IMR-90 (cell line): ENCODE results near the gene HPN. TPM values are rescaled to one million over a fixed set of nuclear protein-coding genes. Genes with fewer than 3 reads are reported as not detected.

Experiments
- ATAC-seq: fragments of 200-7000 bp; cut with Tn5 transposase; 2 replicates; pipeline ENCODE4 v1.9.1; 2020; ENCODE audit warnings: low read depth, mild to moderate bottlenecking, moderate library complexity
- BruUV-seq: library from RNA; stranded (reverse); fragments of 400-500 nt; replicated peaks from 2 replicates; lab custom pipeline; 2021; lab: Mats Ljungman, UMichigan
- CTCF ChIA-PET: fragments of 300-600 bp; formaldehyde crosslinking; extraction: SDS; loops from one replicate; lab custom pipeline; 2021; ENCODE audit warnings: antibody characterized with exemption; lab: Yijun Ruan, JAX
- POLR2A ChIA-PET: fragments of 300-600 bp; sonication (Branson Sonifier 250); formaldehyde crosslinking; loops from one replicate; lab custom pipeline; 2022; ENCODE audit warnings: antibody characterized with exemption; ENCODE audit not compliant: unreplicated experiment; lab: Charles Lee
- DNase-seq: peaks from one replicate; pipeline ENCODE4 v3.0.0; 2013
- H2AFZ ChIP-seq: replicated peaks from 2 replicates; pipeline ENCODE3; 2013; ENCODE audit warnings: low read length, mild to moderate bottlenecking; ENCODE audit not compliant: poor library complexity
- H2AK5ac ChIP-seq: 2 replicates; pipeline ENCODE4 v1.6.1; 2013; ENCODE audit warnings: low read depth, low read length, inconsistent platforms
- H2AK9ac ChIP-seq: replicated peaks from 2 replicates; pipeline ENCODE3; 2013; ENCODE audit warnings: mild to moderate bottlenecking, low read depth, low read length, moderate library complexity; ENCODE audit not compliant: poor library complexity
- H2BK120ac ChIP-seq: 2 replicates; pipeline ENCODE4 v1.6.1; 2013; ENCODE audit warnings: low read depth, low read length, inconsistent platforms
- H2BK15ac ChIP-seq: 3 replicates; pipeline ENCODE4 v1.6.1; 2013; ENCODE audit warnings: low read depth, low read length, inconsistent platforms
- H2BK20ac ChIP-seq: 2 replicates; pipeline ENCODE4 v1.6.1; 2013; ENCODE audit warnings: low read depth, mild to moderate bottlenecking, inconsistent platforms, low read length, moderate library complexity
- H2BK5ac ChIP-seq: 2 replicates; pipeline ENCODE4 v1.6.1; 2013; ENCODE audit warnings: mild to moderate bottlenecking, low read depth, low read length, inconsistent platforms; ENCODE audit not compliant: poor library complexity, severe bottlenecking
- H3K14ac ChIP-seq: replicated peaks from 2 replicates; pipeline ENCODE4 v1.6.1; 2013; ENCODE audit warnings: low read depth, low read length, inconsistent platforms
- H3K18ac ChIP-seq: 2 replicates; pipeline ENCODE4 v1.6.1; 2013; ENCODE audit warnings: low read depth, low read length, control low read depth
- H3K23ac ChIP-seq: 2 replicates; pipeline ENCODE4 v1.6.1; 2013; ENCODE audit warnings: low read depth, low read length, inconsistent platforms
- H3K27ac ChIP-seq: 2 replicates; pipeline ENCODE4 v1.5.1; 2013; ENCODE audit warnings: mild to moderate bottlenecking, control low read depth, low read length; ENCODE audit not compliant: insufficient read depth
- H3K27me3 ChIP-seq: 2 replicates; pipeline ENCODE4 v1.6.1; 2013; ENCODE audit warnings: low read length; ENCODE audit not compliant: control insufficient read depth, insufficient read depth
- H3K36me3 ChIP-seq: 2 replicates; pipeline ENCODE4 v1.6.1; 2013; ENCODE audit warnings: low read length, mixed read lengths; ENCODE audit not compliant: control insufficient read depth, insufficient read depth
- H3K4ac ChIP-seq: 2 replicates; pipeline ENCODE4 v1.6.1; 2013; ENCODE audit warnings: low read depth, low read length, inconsistent platforms
- H3K4me1 ChIP-seq: 2 replicates; pipeline ENCODE4 v1.6.1; 2013; ENCODE audit warnings: low read length, mixed read lengths; ENCODE audit not compliant: control insufficient read depth, insufficient read depth
- H3K4me2 ChIP-seq: 2 replicates; pipeline ENCODE4 v1.6.1; 2013; ENCODE audit warnings: low read depth, mild to moderate bottlenecking, control low read depth, low read length, moderate library complexity
- H3K4me3 ChIP-seq: 2 replicates; pipeline ENCODE4 v1.5.1; 2013; ENCODE audit warnings: low read depth, mild to moderate bottlenecking, control low read depth, low read length, moderate library complexity; ENCODE audit not compliant: insufficient read depth
- H3K56ac ChIP-seq: 2 replicates; pipeline ENCODE4 v1.6.1; 2013; ENCODE audit warnings: low read length, inconsistent platforms; ENCODE audit not compliant: insufficient read depth; ENCODE audit errors: extremely low read depth
- H3K79me1 ChIP-seq, 2 experiments: 2 replicates each; pipeline ENCODE4 v1.6.1; 2013; ENCODE audit warnings: low read length in 2 of 2, inconsistent platforms in 1 of 2, low read depth in 1 of 2
- H3K9ac ChIP-seq: 2 replicates; pipeline ENCODE4 v1.6.1; 2013; ENCODE audit warnings: low read depth, low read length, control low read depth
- H3K9me1 ChIP-seq: 2 replicates; pipeline ENCODE4 v1.6.1; 2013; ENCODE audit warnings: low read length, inconsistent platforms; ENCODE audit not compliant: insufficient read depth
- H3K9me3 ChIP-seq: 2 replicates; pipeline ENCODE4 v1.6.1; 2013; ENCODE audit warnings: low read length; ENCODE audit not compliant: control insufficient read depth, insufficient read depth
- H4K20me1 ChIP-seq: 2 replicates; pipeline ENCODE4 v1.6.1; 2013; ENCODE audit warnings: low read length, inconsistent platforms; ENCODE audit not compliant: insufficient read depth
- H4K5ac ChIP-seq: 2 replicates; pipeline ENCODE4 v1.6.1; 2013; ENCODE audit warnings: mild to moderate bottlenecking, low read depth, low read length, control low read depth
- H4K8ac ChIP-seq, 2 experiments: 2 replicates each; pipeline ENCODE4 v1.6.1; 2013; ENCODE audit warnings: low read depth in 2 of 2, low read length in 2 of 2, control low read depth in 1 of 2, inconsistent platforms in 1 of 2
- H4K91ac ChIP-seq: 2 replicates; pipeline ENCODE4 v1.6.1; 2013; ENCODE audit warnings: low read depth, low read length, inconsistent platforms; ENCODE audit not compliant: insufficient read depth
- BHLHE40 ChIP-seq: fragments of 150-350 bp; IDR thresholded peaks from 2 replicates; pipeline ENCODE4 v1.6.1; 2016; ENCODE audit warnings: mild to moderate bottlenecking, low read depth, low read length
- CEBPB ChIP-seq: IDR thresholded peaks from 2 replicates; pipeline ENCODE4 v1.6.1; 2012; ENCODE audit warnings: low read depth, low read length, improper control_type of control experiment
- CHD1 ChIP-seq: IDR thresholded peaks from 2 replicates; pipeline ENCODE4 v1.6.1; 2012; ENCODE audit warnings: low read depth, low read length, improper control_type of control experiment
- ELK1 ChIP-seq: fragments of 150-350 bp; IDR thresholded peaks from 2 replicates; pipeline ENCODE4 v1.6.1; 2016; ENCODE audit warnings: low read depth, mild to moderate bottlenecking, low read length, moderate library complexity, borderline replicate concordance
- FOS ChIP-seq: fragments of 150-350 bp; IDR thresholded peaks from 2 replicates; pipeline ENCODE4 v1.6.1; 2016; ENCODE audit warnings: low read depth, low read length
- MAFK ChIP-seq: IDR thresholded peaks from 2 replicates; pipeline ENCODE4 v1.6.1; 2012; ENCODE audit warnings: low read depth, low read length, improper control_type of control experiment
- MAZ ChIP-seq: IDR thresholded peaks from 2 replicates; pipeline ENCODE4 v1.6.1; 2012; ENCODE audit warnings: low read depth, mild to moderate bottlenecking, low read length, improper control_type of control experiment, moderate library complexity, borderline replicate concordance
- MXI1 ChIP-seq: IDR thresholded peaks from 2 replicates; pipeline ENCODE4 v1.6.1; 2012; ENCODE audit warnings: low read depth, mild to moderate bottlenecking, low read length, moderate library complexity, borderline replicate concordance
- NFE2L2 ChIP-seq: fragments of 150-350 bp; IDR thresholded peaks from 2 replicates; pipeline ENCODE4 v1.6.1; 2016; ENCODE audit warnings: low read depth, mild to moderate bottlenecking, low read length
- POLR2A ChIP-seq: IDR thresholded peaks from 2 replicates; pipeline ENCODE4 v1.6.1; 2012; ENCODE audit warnings: mild to moderate bottlenecking, low read depth, low read length
- RAD21 ChIP-seq: IDR thresholded peaks from 2 replicates; pipeline ENCODE4 v1.6.1; 2012; ENCODE audit warnings: low read length, improper control_type of control experiment
- RCOR1 ChIP-seq: IDR thresholded peaks from 2 replicates; pipeline ENCODE4 v1.6.1; 2012; ENCODE audit warnings: mild to moderate bottlenecking, low read length, improper control_type of control experiment; ENCODE audit not compliant: insufficient replicate concordance
- RFX5 ChIP-seq: IDR thresholded peaks from 2 replicates; pipeline ENCODE4 v1.8.0; 2012; ENCODE audit warnings: low read depth, mild to moderate bottlenecking, low read length, moderate library complexity
- SMC3 ChIP-seq: fragments of 150-350 bp; IDR thresholded peaks from 2 replicates; pipeline ENCODE4 v1.6.1; 2016; ENCODE audit warnings: low read depth, mild to moderate bottlenecking, antibody characterized with exemption, low read length, moderate library complexity
- WGBS, 2 experiments: methylation state at CpG; one replicate each; pipeline versions ENCODE4 v1.1.5 to v1.1.7; 2013; ENCODE audit warnings: missing lambda C conversion rate in 2 of 2; ENCODE audit not compliant: insufficient read length in 1 of 2; ENCODE audit errors: extremely low coverage in 2 of 2; 5-methylcytosine and 5-hydroxymethylcytosine counted together
- dilution Hi-C: fragments of 300-500 bp; cut with HindIII; formaldehyde crosslinking; loops from one replicate; pipeline ENCODE4 v1.14.3; 2018; ENCODE audit warnings: low sequenced_read_pairs; ENCODE audit not compliant: unreplicated experiment
- in situ Hi-C: fragments of 300-500 bp; cut with MboI; formaldehyde crosslinking; loops from 3 replicates; pipeline ENCODE4 v1.14.3; 2019; ENCODE audit warnings: low sequenced_read_pairs, inconsistent platforms, mixed read lengths
- intact Hi-C: fragments of 100-400 bp; cut with micrococcal nuclease; formaldehyde crosslinking; loops from 2 replicates; pipeline ENCODE4 v1.10.0; 2022
- polyA plus RNA-seq, 3 experiments: library from polyadenylated mRNA; depleted of rRNA; stranded (reverse); fragments of >200 nt; gene quantifications; 2 replicates each; pipeline ENCODE4 v1.2.3, GENCODE V29; 2012; ENCODE audit warnings: low replicate concordance in 1 of 3
- total RNA-seq: library from RNA; depleted of rRNA; stranded (reverse); fragments of >200 nt; gene quantifications from 2 replicates; pipeline ENCODE4 v1.2.3, GENCODE V29; 2012
- TF ChIP-seq, protein P1 (sequence below): fragments of 150-350 bp; IDR thresholded peaks from 2 replicates; pipeline ENCODE4 v1.6.1; 2017; ENCODE audit warnings: mild to moderate bottlenecking, antibody characterized with exemption, low read length, low read depth
- TF ChIP-seq, protein P2 (sequence below): conservative IDR thresholded peaks from 2 replicates; pipeline ENCODE4 v1.5.1; 2012; ENCODE audit warnings: mild to moderate bottlenecking, low read depth, low read length, improper control_type of control experiment

HPN gene
- total and polyA plus RNA-seq, 2 of the 4 experiments (the other 2 are of a cell fraction) = not detected

DNA sequence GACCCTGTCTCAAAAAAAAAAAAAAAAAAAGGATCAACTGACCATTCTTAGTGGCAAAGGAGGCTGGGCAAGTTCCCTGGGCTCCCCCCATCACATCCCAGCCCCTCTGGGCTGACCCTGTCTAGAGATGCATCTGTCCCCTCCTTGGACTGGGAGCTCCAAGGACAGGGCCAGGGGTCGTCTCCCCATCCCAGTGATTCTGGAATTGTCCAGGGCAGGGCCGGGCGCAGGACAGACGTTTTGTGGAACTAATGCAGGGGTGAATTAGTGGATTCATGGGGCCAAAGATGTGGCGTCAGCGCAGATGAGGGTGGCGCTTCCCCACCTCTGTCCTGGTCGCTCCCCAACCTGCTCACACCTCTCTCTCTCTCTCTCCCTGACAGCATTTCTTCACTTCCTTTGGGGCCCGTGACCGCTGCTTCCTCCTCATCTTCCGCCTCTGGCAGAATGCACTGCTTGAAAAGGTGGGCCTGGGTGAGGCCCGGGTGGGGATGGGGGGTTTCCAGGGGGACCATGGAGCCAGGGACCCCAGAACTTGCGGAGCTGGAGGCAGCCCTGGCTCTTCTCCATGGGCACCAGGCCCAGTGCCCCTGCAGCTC, 30.3 kb upstream of the HPN start:
- Histone ChIP-seq H3K9me1 (peaks cover 8% of the 10 kb centered on the region), H4K5ac (no peak overlapping the region), H2BK15ac (no peak overlapping the region), H2AK9ac (no peak overlapping the region), H2BK120ac (no peak overlapping the region), H3K18ac (no peak overlapping the region), H4K20me1 (peaks cover 22% of the 10 kb centered on the region), H3K9me3 (no peaks in the 10 kb centered on the region), H3K79me1 (peaks cover 2 to 52% of the 10 kb centered on the region in 2 experiments; a peak in 3 of 4 replicates), H2BK5ac (no peak overlapping the region), H3K14ac (no peak overlapping the region), H2BK20ac (no peak overlapping the region), H3K9ac (no peak overlapping the region), H4K91ac (no peak overlapping the region), H3K27ac (no peak overlapping the region), H3K4ac (no peak overlapping the region), H3K36me3 (peaks cover 60% of the 10 kb centered on the region), H2AK5ac (no peak overlapping the region), H3K27me3 (no peaks in the 10 kb centered on the region), H4K8ac (no peak overlapping the region), H3K4me1 (peaks cover 7% of the 10 kb centered on the region), H3K23ac (no peak overlapping the region), H3K56ac (no peak overlapping the region), H3K4me2 (no peak overlapping the region), H3K4me3 (no peak overlapping the region), H2AFZ (no peak overlapping the region)
- WGBS, 2 experiments = 100% methylated on average over 7 of the region's 13 CpGs; no CpG with 5 or more reads in 1 of the 2 experiments
- dilution Hi-C loops = no loop called here
- TF ChIP-seq RAD21 (no peak), MAFK (no peak), RFX5 (no peak), NFE2L2 (no peak), MAZ (no peak), POLR2A (no peak), SMC3 (no peak), RCOR1 (no peak), CHD1 (no peak), FOS (no peak), MXI1 (no peak), CEBPB (no peak), BHLHE40 (no peak), ELK1 (no peak)
- TF ChIP-seq, protein P1, sequence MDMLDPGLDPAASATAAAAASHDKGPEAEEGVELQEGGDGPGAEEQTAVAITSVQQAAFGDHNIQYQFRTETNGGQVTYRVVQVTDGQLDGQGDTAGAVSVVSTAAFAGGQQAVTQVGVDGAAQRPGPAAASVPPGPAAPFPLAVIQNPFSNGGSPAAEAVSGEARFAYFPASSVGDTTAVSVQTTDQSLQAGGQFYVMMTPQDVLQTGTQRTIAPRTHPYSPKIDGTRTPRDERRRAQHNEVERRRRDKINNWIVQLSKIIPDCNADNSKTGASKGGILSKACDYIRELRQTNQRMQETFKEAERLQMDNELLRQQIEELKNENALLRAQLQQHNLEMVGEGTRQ = no peak
- TF ChIP-seq, protein P2, sequence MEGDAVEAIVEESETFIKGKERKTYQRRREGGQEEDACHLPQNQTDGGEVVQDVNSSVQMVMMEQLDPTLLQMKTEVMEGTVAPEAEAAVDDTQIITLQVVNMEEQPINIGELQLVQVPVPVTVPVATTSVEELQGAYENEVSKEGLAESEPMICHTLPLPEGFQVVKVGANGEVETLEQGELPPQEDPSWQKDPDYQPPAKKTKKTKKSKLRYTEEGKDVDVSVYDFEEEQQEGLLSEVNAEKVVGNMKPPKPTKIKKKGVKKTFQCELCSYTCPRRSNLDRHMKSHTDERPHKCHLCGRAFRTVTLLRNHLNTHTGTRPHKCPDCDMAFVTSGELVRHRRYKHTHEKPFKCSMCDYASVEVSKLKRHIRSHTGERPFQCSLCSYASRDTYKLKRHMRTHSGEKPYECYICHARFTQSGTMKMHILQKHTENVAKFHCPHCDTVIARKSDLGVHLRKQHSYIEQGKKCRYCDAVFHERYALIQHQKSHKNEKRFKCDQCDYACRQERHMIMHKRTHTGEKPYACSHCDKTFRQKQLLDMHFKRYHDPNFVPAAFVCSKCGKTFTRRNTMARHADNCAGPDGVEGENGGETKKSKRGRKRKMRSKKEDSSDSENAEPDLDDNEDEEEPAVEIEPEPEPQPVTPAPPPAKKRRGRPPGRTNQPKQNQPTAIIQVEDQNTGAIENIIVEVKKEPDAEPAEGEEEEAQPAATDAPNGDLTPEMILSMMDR = no peak
- ChIA-PET POLR2A (no interaction called here), CTCF (interaction anchor here (0.7 kb wide), 1 partner anchor 20 kb away, joined by 6 read pairs; no protein-coding TSS in a partner anchor)
- intact Hi-C loops = no loop called here
- ATAC-seq (no peak), DNase-seq (no peak)
- in situ Hi-C loops = no loop called here
- BruUV-seq = no TSS peak
